HepG2 (cell line): ENCODE results near the gene DUSP9. TPM values are rescaled to one million over a fixed set of nuclear protein-coding genes. Genes with fewer than 3 reads are reported as not detected.

Source experiments
- ATM ChIP-seq: fragments of 450-650 bp; IDR thresholded peaks from 2 replicates; pipeline ENCODE4 v1.7.1; 2017; ENCODE audit warnings: mild to moderate bottlenecking, borderline replicate concordance
- EEA1 ChIP-seq: sonication (generic); formaldehyde crosslinking; IDR thresholded peaks from 2 replicates; pipeline ENCODE4 v1.5.1; 2020; ENCODE audit warnings: mild to moderate bottlenecking, missing genetic modification reagents, borderline replicate concordance
- HNRNPLL ChIP-seq: fragments of 200-400 bp; formaldehyde crosslinking; IDR thresholded peaks from 2 replicates; pipeline ENCODE4 v1.6.1; 2017; ENCODE audit warnings: mild to moderate bottlenecking, low read depth, low read length; ENCODE audit not compliant: poor library complexity, severe bottlenecking
- MAF1 ChIP-seq: sonication (generic); formaldehyde crosslinking; IDR thresholded peaks from 2 replicates; pipeline ENCODE4 v1.5.0; 2020; ENCODE audit warnings: missing genetic modification reagents, borderline replicate concordance
- MAFF ChIP-seq: IDR thresholded peaks from 2 replicates; pipeline ENCODE4 v1.6.1; 2011; ENCODE audit warnings: low read depth, low read length, improper control_type of control experiment
- POLR2A ChIP-seq, 2 experiments: IDR thresholded peaks; 2 replicates each; pipeline ENCODE4 v1.6.1; 2011; ENCODE audit warnings: low read depth in 2 of 2, low read length in 2 of 2, mild to moderate bottlenecking in 1 of 2, moderate library complexity in 1 of 2; ENCODE audit not compliant: insufficient read depth in 1 of 2
- SOX5 ChIP-seq: IDR thresholded peaks from 2 replicates; pipeline ENCODE4 v1.6.1; 2016; ENCODE audit warnings: borderline replicate concordance
- TOE1 ChIP-seq: sonication (generic); formaldehyde crosslinking; IDR thresholded peaks from 2 replicates; pipeline ENCODE4 v1.4.0; 2020; ENCODE audit warnings: mild to moderate bottlenecking, missing genetic modification reagents
- ZNF207 ChIP-seq: fragments of 450-650 bp; IDR thresholded peaks from 2 replicates; pipeline ENCODE4 v1.6.1; 2016; ENCODE audit warnings: antibody characterized with exemption, borderline replicate concordance
- ZNF605 ChIP-seq: sonication (generic); formaldehyde crosslinking; IDR thresholded peaks from 2 replicates; pipeline ENCODE4 v1.8.0; 2022; ENCODE audit warnings: mild to moderate bottlenecking, missing genetic modification reagents
- ZNF672 ChIP-seq: sonication (generic); formaldehyde crosslinking; IDR thresholded peaks from 2 replicates; pipeline ENCODE4 v1.8.1; 2022; ENCODE audit warnings: missing genetic modification reagents
- ZNF737 ChIP-seq: sonication (generic); formaldehyde crosslinking; IDR thresholded peaks from 2 replicates; pipeline ENCODE4 v1.5.0; 2020; ENCODE audit warnings: missing genetic modification reagents, mild to moderate bottlenecking, borderline replicate concordance
- polyA plus RNA-seq, 8 experiments: library from polyadenylated mRNA; depleted of rRNA in 3 of 8; stranded (reverse) in 7 of 8; unstranded in 1 of 8; fragments of >200 nt; fragmentation: Illumina TruSeq in 4 of 8; extraction: Trizol in 4 of 8; gene quantifications; 2 replicates each; pipeline versions ENCODE4 v1.2.1 to v1.2.3, GENCODE V29; 2011 to 2016; ENCODE audit warnings: low read depth in 4 of 8, missing spikeins in 1 of 8, mixed read lengths in 1 of 8; ENCODE audit not compliant: insufficient read depth in 1 of 8
- total RNA-seq, 5 experiments: library from RNA; depleted of rRNA; stranded (reverse); fragments of >200 nt; fragmentation: Illumina TruSeq; extraction: Trizol; gene quantifications; 2 replicates each; pipeline ENCODE4 v1.2.3, GENCODE V29; 2016; ENCODE audit warnings: low read depth in 1 of 5
- TF ChIP-seq, protein P1 (sequence below): sonication (generic); formaldehyde crosslinking; IDR thresholded peaks from 2 replicates; pipeline ENCODE4 v1.4.0; 2020; ENCODE audit warnings: mild to moderate bottlenecking, missing genetic modification reagents
- TF ChIP-seq, protein P2 (sequence below), 2 experiments: fragments of 450-650 bp in 1 of 2; sonication (generic) in 1 of 2; formaldehyde crosslinking in 1 of 2; IDR thresholded peaks; 2 replicates each; pipeline versions ENCODE4 v1.6.1 to v1.8.0; 2016 to 2022; ENCODE audit warnings: antibody characterized with exemption in 1 of 2, mild to moderate bottlenecking in 1 of 2, missing genetic modification reagents in 1 of 2
- TF ChIP-seq, protein P3 (sequence below): sonication (generic); formaldehyde crosslinking; IDR thresholded peaks from 2 replicates; pipeline ENCODE4 v1.4.0; 2020; ENCODE audit warnings: missing genetic modification reagents

DUSP9 gene
- total and polyA plus RNA-seq, 2 of the 13 experiments (the other 11 are each of a cell fraction or from before 2014, with no cell fraction given), result 235 to 435 TPM

DNA sequence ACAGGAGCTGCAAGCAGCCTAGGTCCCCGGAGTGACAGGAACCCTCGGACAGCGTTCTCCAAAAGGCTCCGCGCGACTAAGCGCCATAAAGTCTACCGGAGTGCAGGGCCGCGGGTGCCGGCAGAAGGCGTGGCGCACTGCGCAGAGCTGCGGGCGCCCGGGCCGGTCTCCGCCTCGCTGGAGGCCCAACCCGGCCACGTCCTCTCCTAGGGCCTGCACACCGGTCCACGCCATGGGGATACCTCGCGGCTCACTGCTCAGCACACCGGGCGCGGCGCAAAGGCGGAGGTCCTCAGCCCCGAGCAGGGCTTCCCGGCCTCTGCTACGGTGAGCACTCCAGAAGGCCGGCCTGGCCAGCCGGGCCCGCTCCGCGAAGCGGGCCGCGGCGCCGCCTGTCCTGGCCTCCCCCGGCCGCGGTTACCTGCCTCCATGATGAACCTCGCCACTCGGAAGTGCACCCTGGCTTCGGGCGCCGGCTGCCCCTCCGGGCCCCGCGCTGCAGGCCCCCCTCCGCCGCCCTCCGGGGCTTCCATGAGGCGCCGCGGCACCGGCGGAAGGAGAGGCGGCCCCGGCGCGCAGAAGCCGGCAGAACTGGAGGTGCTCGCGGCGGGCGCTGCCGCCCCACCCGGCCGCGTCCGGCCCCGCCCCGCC lies 48.3 kb upstream of the DUSP9 start, which contains the start of gene CCNQ (continued):
- TF ChIP-seq ZNF207 (no peak), ZNF605 (CRISPR knock-in tag) (no peak), POLR2A (IDR thresholded peaks at IDR 0.05; ENCODE audit: insufficient read depth in 1 of 2, low read depth in 2 of 2, low read length in 2 of 2) (peak in 1 of 2 experiments; percentile 38; a peak in 1 of 4 replicates), MAFF (no peak), SOX5 (no peak), HNRNPLL (peak; percentile 9), MAF1 (CRISPR knock-in tag) (no peak), TOE1 (CRISPR knock-in tag) (no peak), EEA1 (CRISPR knock-in tag) (no peak), ZNF737 (CRISPR knock-in tag) (no peak), ZNF672 (CRISPR knock-in tag) (no peak), ATM (no peak)
- TF ChIP-seq, protein P1, sequence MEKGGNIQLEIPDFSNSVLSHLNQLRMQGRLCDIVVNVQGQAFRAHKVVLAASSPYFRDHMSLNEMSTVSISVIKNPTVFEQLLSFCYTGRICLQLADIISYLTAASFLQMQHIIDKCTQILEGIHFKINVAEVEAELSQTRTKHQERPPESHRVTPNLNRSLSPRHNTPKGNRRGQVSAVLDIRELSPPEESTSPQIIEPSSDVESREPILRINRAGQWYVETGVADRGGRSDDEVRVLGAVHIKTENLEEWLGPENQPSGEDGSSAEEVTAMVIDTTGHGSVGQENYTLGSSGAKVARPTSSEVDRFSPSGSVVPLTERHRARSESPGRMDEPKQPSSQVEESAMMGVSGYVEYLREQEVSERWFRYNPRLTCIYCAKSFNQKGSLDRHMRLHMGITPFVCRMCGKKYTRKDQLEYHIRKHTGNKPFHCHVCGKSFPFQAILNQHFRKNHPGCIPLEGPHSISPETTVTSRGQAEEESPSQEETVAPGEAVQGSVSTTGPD (CRISPR knock-in tag), result no peak
- TF ChIP-seq, protein P2, sequence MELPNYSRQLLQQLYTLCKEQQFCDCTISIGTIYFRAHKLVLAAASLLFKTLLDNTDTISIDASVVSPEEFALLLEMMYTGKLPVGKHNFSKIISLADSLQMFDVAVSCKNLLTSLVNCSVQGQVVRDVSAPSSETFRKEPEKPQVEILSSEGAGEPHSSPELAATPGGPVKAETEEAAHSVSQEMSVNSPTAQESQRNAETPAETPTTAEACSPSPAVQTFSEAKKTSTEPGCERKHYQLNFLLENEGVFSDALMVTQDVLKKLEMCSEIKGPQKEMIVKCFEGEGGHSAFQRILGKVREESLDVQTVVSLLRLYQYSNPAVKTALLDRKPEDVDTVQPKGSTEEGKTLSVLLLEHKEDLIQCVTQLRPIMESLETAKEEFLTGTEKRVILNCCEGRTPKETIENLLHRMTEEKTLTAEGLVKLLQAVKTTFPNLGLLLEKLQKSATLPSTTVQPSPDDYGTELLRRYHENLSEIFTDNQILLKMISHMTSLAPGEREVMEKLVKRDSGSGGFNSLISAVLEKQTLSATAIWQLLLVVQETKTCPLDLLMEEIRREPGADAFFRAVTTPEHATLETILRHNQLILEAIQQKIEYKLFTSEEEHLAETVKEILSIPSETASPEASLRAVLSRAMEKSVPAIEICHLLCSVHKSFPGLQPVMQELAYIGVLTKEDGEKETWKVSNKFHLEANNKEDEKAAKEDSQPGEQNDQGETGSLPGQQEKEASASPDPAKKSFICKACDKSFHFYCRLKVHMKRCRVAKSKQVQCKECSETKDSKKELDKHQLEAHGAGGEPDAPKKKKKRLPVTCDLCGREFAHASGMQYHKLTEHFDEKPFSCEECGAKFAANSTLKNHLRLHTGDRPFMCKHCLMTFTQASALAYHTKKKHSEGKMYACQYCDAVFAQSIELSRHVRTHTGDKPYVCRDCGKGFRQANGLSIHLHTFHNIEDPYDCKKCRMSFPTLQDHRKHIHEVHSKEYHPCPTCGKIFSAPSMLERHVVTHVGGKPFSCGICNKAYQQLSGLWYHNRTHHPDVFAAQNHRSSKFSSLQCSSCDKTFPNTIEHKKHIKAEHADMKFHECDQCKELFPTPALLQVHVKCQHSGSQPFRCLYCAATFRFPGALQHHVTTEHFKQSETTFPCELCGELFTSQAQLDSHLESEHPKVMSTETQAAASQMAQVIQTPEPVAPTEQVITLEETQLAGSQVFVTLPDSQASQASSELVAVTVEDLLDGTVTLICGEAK (IDR thresholded peaks at IDR 0.05), result no peak
- TF ChIP-seq, protein P2 (CRISPR knock-in tag; IDR thresholded peaks at IDR 0.05), result no peak
- TF ChIP-seq, protein P3, sequence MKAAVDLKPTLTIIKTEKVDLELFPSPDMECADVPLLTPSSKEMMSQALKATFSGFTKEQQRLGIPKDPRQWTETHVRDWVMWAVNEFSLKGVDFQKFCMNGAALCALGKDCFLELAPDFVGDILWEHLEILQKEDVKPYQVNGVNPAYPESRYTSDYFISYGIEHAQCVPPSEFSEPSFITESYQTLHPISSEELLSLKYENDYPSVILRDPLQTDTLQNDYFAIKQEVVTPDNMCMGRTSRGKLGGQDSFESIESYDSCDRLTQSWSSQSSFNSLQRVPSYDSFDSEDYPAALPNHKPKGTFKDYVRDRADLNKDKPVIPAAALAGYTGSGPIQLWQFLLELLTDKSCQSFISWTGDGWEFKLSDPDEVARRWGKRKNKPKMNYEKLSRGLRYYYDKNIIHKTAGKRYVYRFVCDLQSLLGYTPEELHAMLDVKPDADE (CRISPR knock-in tag), result no peak
